ENCODE measurements around the gene BORCS5.

BORCS5 gene

GRCh38 chr12:12518464-12518845 lies 161.6 kb downstream of the BORCS5 start:
- no peak for TF ChIP-seq CTCF (IDR thresholded peaks at IDR 0.05; ENCODE audit: insufficient read depth, low read length, poor library complexity, severe bottlenecking)
- no peak for TF ChIP-seq EZH2phosphoT487 (conservative IDR thresholded peaks at IDR 0.05; ENCODE audit: low read length)
- no peaks in the 10 kb centered on the region for H3K9me2 ChIP-seq (replicated peaks; ENCODE audit: insufficient read depth, low read length)
- H3K79me2 ChIP-seq (ENCODE audit: insufficient read depth, low read length) = no peaks in the 10 kb centered on the region
- H3K9ac ChIP-seq (ENCODE audit: low read length) = no peak overlapping the region
- no peaks in the 10 kb centered on the region for H4K20me1 ChIP-seq (ENCODE audit: low read depth, low read length)
- H3K9me3 ChIP-seq (ENCODE audit: insufficient read depth, low read length) = no peaks in the 10 kb centered on the region
- H3F3A ChIP-seq (ENCODE audit: insufficient read depth) = no peaks in the 10 kb centered on the region
- no peak overlapping the region for H3K4me2 ChIP-seq (ENCODE audit: low read depth, low read length, poor library complexity, severe bottlenecking)
- H3K36me3 ChIP-seq (ENCODE audit: low read length) = no peaks in the 10 kb centered on the region
- no peaks in the 10 kb centered on the region for H3K27me3 ChIP-seq (ENCODE audit: low read length)
- H3K4me3 ChIP-seq (ENCODE audit: insufficient read depth, low read length, poor library complexity, severe bottlenecking) = no peak overlapping the region
- no peak overlapping the region for H3K27ac ChIP-seq (ENCODE audit: low read depth, low read length)
- no peak overlapping the region for H2AFZ ChIP-seq (ENCODE audit: low read depth, low read length, severe bottlenecking)

GRCh38 chr12:12518919-12519318 lies 162.0 kb downstream of the BORCS5 start:
- TF ChIP-seq EZH2phosphoT487 (conservative IDR thresholded peaks at IDR 0.05; ENCODE audit: low read length) (no peak), CTCF (IDR thresholded peaks at IDR 0.05; ENCODE audit: insufficient read depth, low read length, poor library complexity, severe bottlenecking) (no peak)
- no peaks in the 10 kb centered on the region for H3K27me3 ChIP-seq (ENCODE audit: low read length)

More at GRCh38 chr12:12518919-12519318, 162.0 kb downstream of the BORCS5 start:
- Histone ChIP-seq H3K36me3 (ENCODE audit: low read length) (no peaks in the 10 kb centered on the region), H3K9me2 (replicated peaks; ENCODE audit: insufficient read depth, low read length) (no peaks in the 10 kb centered on the region), H3F3A (ENCODE audit: insufficient read depth) (no peaks in the 10 kb centered on the region), H3K9me3 (ENCODE audit: insufficient read depth, low read length) (no peaks in the 10 kb centered on the region), H3K4me3 (ENCODE audit: insufficient read depth, low read length, poor library complexity, severe bottlenecking) (no peak overlapping the region), H2AFZ (ENCODE audit: low read depth, low read length, severe bottlenecking) (no peak overlapping the region), H4K20me1 (ENCODE audit: low read depth, low read length) (no peaks in the 10 kb centered on the region), H3K9ac (ENCODE audit: low read length) (no peak overlapping the region), H3K79me2 (ENCODE audit: insufficient read depth, low read length) (no peaks in the 10 kb centered on the region), H3K4me2 (ENCODE audit: low read depth, low read length, poor library complexity, severe bottlenecking) (no peak overlapping the region), H3K27ac (ENCODE audit: low read depth, low read length) (no peak overlapping the region)
